Progenitor cell of endocrine pancreas (in vitro differentiated cells): Measurements from ENCODE around the gene CSF1R. TPM values are rescaled to one million over a fixed set of nuclear protein-coding genes. Genes with fewer than 3 reads are reported as not detected.
A peak's percentile ranks its signal among the peaks of the same experiment; 100 is the strongest.

ENCODE experiments used
- DNase-seq: peaks from one replicate; pipeline ENCODE4 v3.0.0; 2021; ENCODE audit warnings: low spot score; ENCODE audit not compliant: unreplicated experiment
- H3K27ac Mint-ChIP-seq: 2 replicates; pipeline ENCODE4 v1.8.0; 2021; ENCODE audit warnings: mild to moderate bottlenecking, moderate library complexity, mixed read lengths
- H3K27me3 Mint-ChIP-seq: 2 replicates; pipeline ENCODE4 v1.8.0; 2021; ENCODE audit warnings: mixed read lengths
- H3K36me3 Mint-ChIP-seq: 2 replicates; pipeline ENCODE4 v1.8.0; 2022; ENCODE audit warnings: mixed read lengths; ENCODE audit not compliant: insufficient read depth
- H3K4me1 Mint-ChIP-seq: 2 replicates; pipeline ENCODE4 v1.8.0; 2021; ENCODE audit warnings: low read depth, mixed read lengths
- H3K4me3 Mint-ChIP-seq: 2 replicates; pipeline ENCODE4 v1.8.0; 2021; ENCODE audit warnings: low read depth, mild to moderate bottlenecking, moderate library complexity, mixed read lengths
- H3K9me3 Mint-ChIP-seq: 2 replicates; pipeline ENCODE4 v1.8.0; 2021; ENCODE audit warnings: low read depth, mixed read lengths
- total RNA-seq: library from RNA; stranded (reverse); gene quantifications from 2 replicates; pipeline ENCODE4 v1.2.1, GENCODE V29; 2021
- TF ChIP-seq, protein P1 (sequence below): fragments of 200-600 bp; sonication (generic); IDR thresholded peaks from one replicate; pipeline ENCODE4 v1.5.0; 2021; ENCODE audit warnings: antibody characterized with exemption, mild to moderate bottlenecking; ENCODE audit not compliant: unreplicated experiment

CSF1R gene
- total RNA-seq, 1 donor from 2014 or later, result not detected

DNA sequence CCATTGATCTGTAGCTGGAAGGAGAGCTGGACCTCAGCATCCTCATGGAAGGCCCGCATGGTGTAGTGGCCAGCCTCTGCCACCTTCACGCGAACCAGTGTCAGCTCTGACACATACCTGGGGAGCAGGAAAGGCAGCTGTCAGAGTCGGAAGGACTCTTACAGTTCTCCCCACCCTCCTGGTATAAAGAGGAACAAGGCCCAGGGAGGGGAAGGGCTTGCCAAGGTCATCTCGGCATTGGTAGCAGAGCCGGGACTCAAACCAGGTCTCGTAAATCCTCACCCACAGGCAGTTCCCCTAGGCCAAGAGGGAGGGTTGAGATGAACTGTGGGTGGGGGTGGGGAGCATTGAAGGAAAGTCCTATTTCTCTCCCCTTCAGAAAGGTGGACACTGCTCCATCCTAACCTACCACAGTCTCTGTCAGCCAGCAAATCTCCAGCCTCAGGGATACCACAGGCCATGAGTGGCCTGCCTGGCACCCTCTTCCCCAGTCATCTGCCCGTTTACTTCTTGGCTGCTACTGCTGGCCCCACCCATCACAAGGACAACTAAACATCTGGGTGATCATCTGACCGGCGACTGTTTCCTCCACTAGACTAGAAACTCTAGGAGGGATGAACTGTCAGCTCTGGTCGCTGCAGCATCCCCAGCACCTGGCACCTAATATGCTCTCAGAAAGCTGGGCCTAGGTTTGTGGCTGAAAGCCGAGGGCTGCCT lies 45.8 kb upstream of the CSF1R start:
- Mint-ChIP-seq H3K27ac (no peak overlapping the region), H3K9me3 (no peaks in the 10 kb centered on the region), H3K27me3 (peaks cover 64% of the 10 kb centered on the region), H3K4me1 (peaks cover under 1% of the 10 kb centered on the region), H3K4me3 (no peak overlapping the region), H3K36me3 (no peaks in the 10 kb centered on the region)
- DNase-seq, result no peak
- TF ChIP-seq, protein P1, sequence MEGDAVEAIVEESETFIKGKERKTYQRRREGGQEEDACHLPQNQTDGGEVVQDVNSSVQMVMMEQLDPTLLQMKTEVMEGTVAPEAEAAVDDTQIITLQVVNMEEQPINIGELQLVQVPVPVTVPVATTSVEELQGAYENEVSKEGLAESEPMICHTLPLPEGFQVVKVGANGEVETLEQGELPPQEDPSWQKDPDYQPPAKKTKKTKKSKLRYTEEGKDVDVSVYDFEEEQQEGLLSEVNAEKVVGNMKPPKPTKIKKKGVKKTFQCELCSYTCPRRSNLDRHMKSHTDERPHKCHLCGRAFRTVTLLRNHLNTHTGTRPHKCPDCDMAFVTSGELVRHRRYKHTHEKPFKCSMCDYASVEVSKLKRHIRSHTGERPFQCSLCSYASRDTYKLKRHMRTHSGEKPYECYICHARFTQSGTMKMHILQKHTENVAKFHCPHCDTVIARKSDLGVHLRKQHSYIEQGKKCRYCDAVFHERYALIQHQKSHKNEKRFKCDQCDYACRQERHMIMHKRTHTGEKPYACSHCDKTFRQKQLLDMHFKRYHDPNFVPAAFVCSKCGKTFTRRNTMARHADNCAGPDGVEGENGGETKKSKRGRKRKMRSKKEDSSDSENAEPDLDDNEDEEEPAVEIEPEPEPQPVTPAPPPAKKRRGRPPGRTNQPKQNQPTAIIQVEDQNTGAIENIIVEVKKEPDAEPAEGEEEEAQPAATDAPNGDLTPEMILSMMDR, result no peak

DNA sequence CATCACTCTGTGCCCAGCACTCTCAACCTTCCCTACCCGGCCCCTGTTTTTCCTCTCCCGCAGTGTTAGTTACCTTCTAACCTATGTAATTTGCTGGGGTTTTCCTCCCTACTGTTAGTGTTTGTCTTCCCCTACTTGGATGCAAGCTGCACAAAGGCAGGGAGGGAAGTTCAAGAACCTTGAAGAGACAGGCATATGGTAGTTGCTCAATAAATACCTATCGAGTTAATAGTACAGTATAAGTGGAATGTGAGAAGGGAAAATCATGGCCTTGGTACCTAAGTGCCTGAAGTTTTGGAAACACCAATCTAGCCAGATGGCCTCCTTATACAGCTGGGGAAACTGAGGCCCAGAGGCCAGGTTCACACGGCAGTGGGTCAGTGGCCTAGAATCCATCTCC lies 45.1 kb upstream of the CSF1R start:
- TF ChIP-seq, protein P1, result no peak
- no peaks in the 10 kb centered on the region for H3K9me3 Mint-ChIP-seq
- H3K4me3 Mint-ChIP-seq, result no peak overlapping the region
- peaks cover 68% of the 10 kb centered on the region for H3K27me3 Mint-ChIP-seq
- DNase-seq, result no peak
- no peaks in the 10 kb centered on the region for H3K36me3 Mint-ChIP-seq
- H3K4me1 Mint-ChIP-seq, result no peaks in the 10 kb centered on the region
- no peak overlapping the region for H3K27ac Mint-ChIP-seq

DNA sequence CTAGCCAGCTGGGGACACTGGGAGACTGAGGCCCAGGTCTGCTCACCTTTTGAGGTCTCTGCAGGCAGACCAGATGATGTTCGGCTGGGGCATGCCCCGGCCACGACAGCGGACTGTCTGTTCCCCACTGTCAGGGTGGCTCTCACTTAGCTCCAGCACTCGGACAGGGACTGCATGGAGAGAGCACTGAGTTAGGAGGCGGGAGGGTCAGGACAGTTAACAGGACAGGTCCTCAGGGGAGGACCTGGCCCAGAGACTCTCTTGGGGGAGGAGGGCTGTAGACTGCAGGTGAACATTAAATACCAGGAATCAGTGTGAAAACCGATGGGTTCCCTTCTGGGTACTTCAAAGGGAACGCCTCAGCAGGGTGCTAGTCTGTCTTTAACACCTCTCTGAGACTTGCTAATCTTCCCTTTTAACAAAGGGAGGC lies 44.2 kb upstream of the CSF1R start:
- Mint-ChIP-seq H3K4me3 (no peak overlapping the region), H3K36me3 (no peaks in the 10 kb centered on the region), H3K27me3 (peaks cover 70% of the 10 kb centered on the region), H3K9me3 (no peaks in the 10 kb centered on the region), H3K4me1 (no peaks in the 10 kb centered on the region), H3K27ac (no peak overlapping the region)
- TF ChIP-seq, protein P1, result no peak
- no peak for DNase-seq

DNA sequence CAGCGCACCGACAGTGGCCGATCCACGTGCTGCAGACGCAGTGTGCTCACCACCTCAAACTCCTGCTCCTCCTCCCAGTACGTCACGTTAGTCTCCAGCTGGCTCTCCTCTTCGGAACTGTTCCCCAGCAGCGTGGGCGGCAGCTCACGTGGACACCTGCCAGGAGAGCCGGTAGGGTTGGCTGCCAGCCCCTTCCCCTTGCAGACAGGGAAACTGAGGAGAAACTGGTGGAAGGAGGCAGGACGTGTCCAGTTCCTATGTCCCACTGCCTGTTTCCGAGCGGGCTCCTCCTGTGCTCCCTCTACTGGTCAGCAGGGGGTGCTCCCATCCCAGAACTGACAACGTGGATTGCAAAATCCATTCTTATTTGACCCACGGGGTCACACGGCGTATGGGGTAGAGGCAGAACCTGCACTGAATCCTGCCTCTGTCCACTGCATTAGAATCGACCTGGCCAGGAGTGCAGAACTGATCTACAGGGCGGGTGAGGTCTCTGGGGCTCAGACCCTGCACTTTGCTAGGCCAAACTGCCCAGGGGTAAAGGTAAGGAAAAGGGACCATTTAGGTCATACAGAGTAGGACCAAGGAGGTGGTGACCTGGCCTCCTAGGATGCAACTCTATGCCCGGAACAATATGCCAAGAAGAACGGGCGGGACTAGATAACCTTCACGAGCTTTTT lies 43.6 kb upstream of the CSF1R start:
- peaks cover 67% of the 10 kb centered on the region for H3K27me3 Mint-ChIP-seq
- H3K4me3 Mint-ChIP-seq, result no peak overlapping the region
- no peaks in the 10 kb centered on the region for H3K36me3 Mint-ChIP-seq
- TF ChIP-seq, protein P1, result peak; percentile 91
- DNase-seq, result peak; percentile 71
- H3K4me1 Mint-ChIP-seq, result peaks cover under 1% of the 10 kb centered on the region
- H3K27ac Mint-ChIP-seq, result no peak overlapping the region
- H3K9me3 Mint-ChIP-seq, result no peaks in the 10 kb centered on the region

DNA sequence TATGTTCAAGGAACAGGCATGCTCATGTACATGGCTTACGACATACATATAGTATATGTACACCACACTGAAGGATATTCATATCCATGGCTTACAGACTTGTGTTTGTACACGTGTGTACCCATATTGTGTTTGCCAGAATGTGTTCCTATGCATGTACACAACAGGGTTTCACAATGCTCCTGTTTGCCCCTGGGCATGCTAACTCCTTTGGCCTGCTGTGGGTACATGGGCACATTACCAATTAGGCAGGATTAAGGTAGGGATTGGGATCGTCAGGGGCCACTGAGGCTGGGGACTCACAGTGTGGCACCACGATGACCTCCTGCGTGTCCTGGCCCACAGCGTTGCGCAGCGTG lies 43.1 kb upstream of the CSF1R start:
- Mint-ChIP-seq H3K36me3 (no peaks in the 10 kb centered on the region), H3K27ac (no peak overlapping the region), H3K4me1 (peaks cover 1% of the 10 kb centered on the region), H3K4me3 (no peak overlapping the region), H3K27me3 (peaks cover 63% of the 10 kb centered on the region), H3K9me3 (no peaks in the 10 kb centered on the region)
- TF ChIP-seq, protein P1, result no peak
- no peak for DNase-seq
